ENCODE measurements around the gene ANTKMT.

DNA sequence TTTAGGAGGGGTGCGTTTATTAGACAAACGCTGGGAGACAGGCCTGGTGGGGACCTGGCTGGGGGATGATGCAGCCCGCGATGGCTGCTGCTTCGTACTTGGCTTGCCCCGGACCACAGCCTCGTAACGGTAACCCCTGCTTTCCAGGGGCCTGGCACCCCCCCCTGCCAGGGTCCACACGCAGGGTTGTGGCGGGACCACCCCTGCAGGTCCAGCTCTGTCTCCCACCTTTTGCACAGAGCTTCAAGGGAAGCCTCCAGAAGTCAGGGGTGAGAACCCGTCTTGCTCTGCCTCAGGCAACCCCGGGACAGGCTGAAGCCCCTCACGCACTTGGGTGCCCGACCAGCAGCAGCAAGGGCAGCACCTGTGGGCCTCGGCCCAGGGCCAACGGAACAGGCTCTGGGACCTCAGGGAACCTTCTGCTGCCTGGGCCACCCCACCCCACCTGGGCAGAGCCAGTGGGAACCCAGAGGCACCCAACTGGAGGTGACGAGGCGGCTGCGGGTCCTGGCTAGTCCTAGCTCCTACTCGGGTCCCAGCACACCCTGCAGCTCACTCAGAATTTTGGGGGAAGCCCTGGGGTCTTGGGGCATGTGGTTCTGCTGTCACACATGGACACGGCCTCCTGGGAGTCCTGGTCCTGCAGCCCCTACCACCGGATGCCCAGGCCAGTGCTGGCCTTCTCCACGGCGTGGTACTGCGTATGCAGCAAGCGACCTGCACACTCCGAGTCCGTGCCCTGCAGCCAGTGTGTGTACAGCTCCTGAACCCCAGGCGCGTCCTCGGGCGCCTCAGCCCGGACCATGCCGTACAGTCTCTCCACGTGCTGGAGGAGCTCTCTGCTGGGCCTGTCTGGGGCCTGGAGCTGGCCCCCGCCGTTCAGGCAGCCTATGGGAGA, 9.1 kb downstream of the ANTKMT start:
- TF ChIP-seq POLR2A (IDR thresholded peaks at IDR 0.05; ENCODE audit: low read depth, low read length), result no peak
- peak; percentile 42; the same call in 1 of the 2 replicates for TF ChIP-seq POLR2AphosphoS5 (IDR thresholded peaks at IDR 0.05; ENCODE audit: low read depth, low read length)
- no peak for TF ChIP-seq TAF1 (IDR thresholded peaks at IDR 0.05; ENCODE audit: borderline replicate concordance, low read depth, low read length)

Measured in GM12892 (cell line).